Keratinocyte (primary cell): ENCODE data around the gene COG4. TPM values are rescaled to one million over a fixed set of nuclear protein-coding genes. Genes with fewer than 3 reads are reported as not detected.

Source experiments
- DNase-seq: peaks from one replicate; pipeline ENCODE4 v3.0.0-alpha.2; 2011; ENCODE audit warnings: low read depth, missing footprints, low spot score
- FAIRE-seq: peaks from 2 replicates; lab custom pipeline; 2011; peaks lifted over from hg19 to GRCh38; lab: Jason Lieb, UNC
- H2AFZ ChIP-seq: 2 replicates; pipeline ENCODE4 v1.6.0; 2012; ENCODE audit warnings: low read length, control low read depth, inconsistent platforms; ENCODE audit not compliant: control insufficient read depth
- H3K27ac ChIP-seq: 2 replicates; pipeline ENCODE4 v1.5.1; 2011; ENCODE audit warnings: low read length; ENCODE audit not compliant: control insufficient read depth, insufficient read depth
- H3K27me3 ChIP-seq: 3 replicates; pipeline ENCODE4 v1.6.0; 2011; ENCODE audit warnings: low read length; ENCODE audit not compliant: control insufficient read depth, insufficient read depth; ENCODE audit errors: extremely low read depth
- H3K36me3 ChIP-seq, 2 experiments: 2 replicates in 1 of 2; 3 replicates in 1 of 2; pipeline ENCODE4 v1.5.1; 2011; ENCODE audit warnings: low read length in 2 of 2, mild to moderate bottlenecking in 1 of 2; ENCODE audit not compliant: control insufficient read depth in 2 of 2, insufficient read depth in 2 of 2; ENCODE audit errors: extremely low read depth in 1 of 2
- H3K4me1 ChIP-seq: 3 replicates; pipeline ENCODE4 v1.5.1; 2011; ENCODE audit warnings: low read length; ENCODE audit not compliant: control insufficient read depth, insufficient read depth; ENCODE audit errors: extremely low read depth
- H3K4me2 ChIP-seq: 3 replicates; pipeline ENCODE4 v1.6.0; 2011; ENCODE audit warnings: low read depth, low read length; ENCODE audit not compliant: control insufficient read depth, insufficient read depth; ENCODE audit errors: extremely low read depth
- H3K4me3 ChIP-seq, 3 experiments: fragments of 200-600 bp in 1 of 3; sonication (generic) in 1 of 3; 2 replicates in 2 of 3; 3 replicates in 1 of 3; pipeline ENCODE4 v1.5.1; 2011 to 2016; ENCODE audit warnings: low read length in 3 of 3, mild to moderate bottlenecking in 3 of 3, control low read depth in 2 of 3, inconsistent platforms in 1 of 3, low read depth in 1 of 3, mixed read lengths in 1 of 3, mixed run types in 1 of 3, moderate library complexity in 1 of 3; ENCODE audit not compliant: control insufficient read depth in 2 of 3, insufficient read depth in 2 of 3; ENCODE audit errors: extremely low read depth in 1 of 3
- H3K79me2 ChIP-seq: 2 replicates; pipeline ENCODE4 v1.6.0; 2012; ENCODE audit warnings: low read length; ENCODE audit not compliant: control insufficient read depth, insufficient read depth
- H3K9ac ChIP-seq: 3 replicates; pipeline ENCODE4 v1.6.0; 2011; ENCODE audit warnings: low read length; ENCODE audit not compliant: control insufficient read depth, insufficient read depth; ENCODE audit errors: extremely low read depth
- H3K9me1 ChIP-seq: 3 replicates; pipeline ENCODE4 v1.6.0; 2011; ENCODE audit warnings: low read length; ENCODE audit not compliant: control insufficient read depth, insufficient read depth; ENCODE audit errors: extremely low read depth
- H3K9me3 ChIP-seq: 2 replicates; pipeline ENCODE4 v1.5.1; 2012; ENCODE audit warnings: low read depth, low read length; ENCODE audit not compliant: control insufficient read depth
- H4K20me1 ChIP-seq: 3 replicates; pipeline ENCODE4 v1.6.0; 2011; ENCODE audit warnings: low read length; ENCODE audit not compliant: control insufficient read depth, insufficient read depth; ENCODE audit errors: extremely low read depth
- EZH2 ChIP-seq: IDR thresholded peaks from one replicate; pipeline ENCODE4 v1.6.1; 2012; ENCODE audit warnings: inconsistent platforms, mild to moderate bottlenecking, low read length, moderate library complexity
- dilution Hi-C: fragments of 300-500 bp; cut with MboI; formaldehyde crosslinking; loops from one replicate; pipeline ENCODE4 v1.7.0; 2020; ENCODE audit warnings: low sequenced_read_pairs; ENCODE audit not compliant: extremely low pct_ligation_motif_present
- polyA plus RNA-seq, 5 experiments: library from polyadenylated mRNA; depleted of rRNA in 3 of 5; stranded (reverse) in 3 of 5; stranded (forward) in 1 of 5; unstranded in 1 of 5; fragments of >200 nt; gene quantifications; 1 replicate in 1 of 5; 2 replicates in 3 of 5; 3 replicates in 1 of 5; pipeline versions ENCODE4 v1.2.1 to v1.2.3, GENCODE V29; 2011 to 2012; ENCODE audit warnings: missing spikeins in 2 of 5, low read depth in 1 of 5, low replicate concordance in 1 of 5
- TF ChIP-seq, protein P1 (sequence below), 3 experiments: IDR thresholded peaks in 1 of 3; conservative IDR thresholded peaks in 1 of 3; optimal IDR thresholded peaks in 1 of 3; 2 replicates in 2 of 3; 3 replicates in 1 of 3; pipeline versions ENCODE3 to v1.5.1; 2011; ENCODE audit warnings: low read length in 3 of 3, mild to moderate bottlenecking in 3 of 3, moderate library complexity in 2 of 3, control low read depth in 1 of 3, inconsistent platforms in 1 of 3; ENCODE audit not compliant: insufficient read depth in 2 of 3; ENCODE audit errors: extremely low read depth in 1 of 3

Gene COG4
- polyA plus RNA-seq, 1 donor (not counting 4 experiments of a cell fraction or from before 2014, with no cell fraction given): 38.9 TPM

GRCh38 chr16:70434484-70435260 lies 88.7 kb downstream of the COG4 start:
- peaks cover 7% of the 10 kb centered on the region for H3K79me2 ChIP-seq
- dilution Hi-C loops: no loop called here
- FAIRE-seq: no peak
- H3K36me3 ChIP-seq: no peaks in the 10 kb centered on the region
- H3K9ac ChIP-seq: no peak overlapping the region
- no peak for DNase-seq
- H3K9me1 ChIP-seq: no peaks in the 10 kb centered on the region
- no peaks in the 10 kb centered on the region for H3K9me3 ChIP-seq
- H3K4me3 ChIP-seq: no peak overlapping the region
- no peaks in the 10 kb centered on the region for H3K27me3 ChIP-seq
- no peak overlapping the region for H2AFZ ChIP-seq
- H4K20me1 ChIP-seq: no peaks in the 10 kb centered on the region
- no peak for TF ChIP-seq EZH2
- TF ChIP-seq, protein P1, sequence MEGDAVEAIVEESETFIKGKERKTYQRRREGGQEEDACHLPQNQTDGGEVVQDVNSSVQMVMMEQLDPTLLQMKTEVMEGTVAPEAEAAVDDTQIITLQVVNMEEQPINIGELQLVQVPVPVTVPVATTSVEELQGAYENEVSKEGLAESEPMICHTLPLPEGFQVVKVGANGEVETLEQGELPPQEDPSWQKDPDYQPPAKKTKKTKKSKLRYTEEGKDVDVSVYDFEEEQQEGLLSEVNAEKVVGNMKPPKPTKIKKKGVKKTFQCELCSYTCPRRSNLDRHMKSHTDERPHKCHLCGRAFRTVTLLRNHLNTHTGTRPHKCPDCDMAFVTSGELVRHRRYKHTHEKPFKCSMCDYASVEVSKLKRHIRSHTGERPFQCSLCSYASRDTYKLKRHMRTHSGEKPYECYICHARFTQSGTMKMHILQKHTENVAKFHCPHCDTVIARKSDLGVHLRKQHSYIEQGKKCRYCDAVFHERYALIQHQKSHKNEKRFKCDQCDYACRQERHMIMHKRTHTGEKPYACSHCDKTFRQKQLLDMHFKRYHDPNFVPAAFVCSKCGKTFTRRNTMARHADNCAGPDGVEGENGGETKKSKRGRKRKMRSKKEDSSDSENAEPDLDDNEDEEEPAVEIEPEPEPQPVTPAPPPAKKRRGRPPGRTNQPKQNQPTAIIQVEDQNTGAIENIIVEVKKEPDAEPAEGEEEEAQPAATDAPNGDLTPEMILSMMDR (optimal IDR thresholded peaks at IDR 0.05 in 1 of 3, IDR thresholded peaks at IDR 0.05 in 1 of 3, conservative IDR thresholded peaks at IDR 0.05 in 1 of 3; ENCODE audit: extremely low read depth in 1 of 3, insufficient read depth in 2 of 3, low read length in 3 of 3): no peak
- peaks cover 27% of the 10 kb centered on the region for H3K4me1 ChIP-seq
- H3K4me2 ChIP-seq: no peak overlapping the region
- H3K27ac ChIP-seq: no peak overlapping the region

- Histone ChIP-seq H3K4me2 (no peak overlapping the region), H3K4me3 (no peak overlapping the region), H4K20me1 (no peaks in the 10 kb centered on the region), H3K27me3 (no peaks in the 10 kb centered on the region), H3K9me1 (no peaks in the 10 kb centered on the region), H3K79me2 (peaks cover 7% of the 10 kb centered on the region), H3K36me3 (no peaks in the 10 kb centered on the region), H3K4me1 (peaks cover 23% of the 10 kb centered on the region), H2AFZ (no peak overlapping the region), H3K9me3 (no peaks in the 10 kb centered on the region), H3K27ac (no peak overlapping the region), H3K9ac (no peak overlapping the region)
- dilution Hi-C loops: no loop called here
- FAIRE-seq (no peak), DNase-seq (no peak)
- TF ChIP-seq, protein P1 (optimal IDR thresholded peaks at IDR 0.05 in 1 of 3, IDR thresholded peaks at IDR 0.05 in 1 of 3, conservative IDR thresholded peaks at IDR 0.05 in 1 of 3; ENCODE audit: extremely low read depth in 1 of 3, insufficient read depth in 2 of 3, low read length in 3 of 3): no peak
Observed at GRCh38 chr16:70433458-70434103, 89.8 kb downstream of the COG4 start.
